Brain microvascular endothelial cell (primary cell): ENCODE results near the gene IMP3.

ENCODE experiments used
- DNase-seq: peaks from one replicate; pipeline ENCODE4 v3.0.0-alpha.2; 2020
- H3K27ac ChIP-seq: fragments of 250-450 bp; sonication (Bioruptor Pico); 2 replicates; pipeline ENCODE4 v1.5.1; 2020; ENCODE audit warnings: mild to moderate bottlenecking, moderate library complexity
- H3K27me3 ChIP-seq: fragments of 250-450 bp; sonication (Bioruptor Pico); replicated peaks from 2 replicates; pipeline ENCODE4 v1.5.1; 2020; ENCODE audit warnings: mild to moderate bottlenecking
- H3K36me3 ChIP-seq: fragments of 250-450 bp; sonication (Bioruptor Pico); replicated peaks from 2 replicates; pipeline ENCODE4 v1.5.1; 2020; ENCODE audit warnings: mild to moderate bottlenecking
- H3K4me3 ChIP-seq: 2 replicates; pipeline ENCODE4 v1.5.1; 2011; ENCODE audit warnings: low read depth, mild to moderate bottlenecking, control low read depth, low read length, moderate library complexity
- in situ Hi-C: cut with HindIII; loops from 2 replicates; pipeline ENCODE4 v1.10.0; 2017; ENCODE audit warnings: low sequenced_read_pairs, low pct_ligation_motif_present
- TF ChIP-seq, protein P1 (sequence below): IDR thresholded peaks from 2 replicates; pipeline ENCODE4 v1.5.1; 2011; ENCODE audit warnings: low read depth, mild to moderate bottlenecking, moderate library complexity, low read length, control low read depth, inconsistent platforms; ENCODE audit errors: missing control alignments

Gene IMP3

DNA sequence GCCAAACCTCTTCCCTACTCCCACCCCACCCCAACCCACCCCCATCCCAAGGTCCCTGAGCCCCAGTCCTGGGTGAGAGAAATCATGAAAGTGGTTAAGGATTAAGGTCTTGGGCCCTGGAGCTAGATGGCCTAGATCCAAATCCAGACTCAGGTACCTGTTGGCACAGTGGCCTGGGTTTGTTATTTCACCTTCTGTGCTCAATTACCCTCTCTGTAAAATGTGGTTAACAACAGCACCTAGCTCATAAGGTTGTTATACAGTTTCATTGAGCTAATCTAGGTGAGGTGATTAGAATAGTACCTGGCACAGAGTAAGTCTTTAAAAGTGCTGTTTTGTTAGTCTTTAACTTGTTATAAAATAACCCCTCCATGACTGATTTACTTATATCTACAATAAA lies 8.1 kb downstream of the IMP3 start:
- Histone ChIP-seq H3K27ac (no peak overlapping the region), H3K4me3 (no peak overlapping the region), H3K27me3 (no peaks in the 10 kb centered on the region), H3K36me3 (no peaks in the 10 kb centered on the region)
- TF ChIP-seq, protein P1, sequence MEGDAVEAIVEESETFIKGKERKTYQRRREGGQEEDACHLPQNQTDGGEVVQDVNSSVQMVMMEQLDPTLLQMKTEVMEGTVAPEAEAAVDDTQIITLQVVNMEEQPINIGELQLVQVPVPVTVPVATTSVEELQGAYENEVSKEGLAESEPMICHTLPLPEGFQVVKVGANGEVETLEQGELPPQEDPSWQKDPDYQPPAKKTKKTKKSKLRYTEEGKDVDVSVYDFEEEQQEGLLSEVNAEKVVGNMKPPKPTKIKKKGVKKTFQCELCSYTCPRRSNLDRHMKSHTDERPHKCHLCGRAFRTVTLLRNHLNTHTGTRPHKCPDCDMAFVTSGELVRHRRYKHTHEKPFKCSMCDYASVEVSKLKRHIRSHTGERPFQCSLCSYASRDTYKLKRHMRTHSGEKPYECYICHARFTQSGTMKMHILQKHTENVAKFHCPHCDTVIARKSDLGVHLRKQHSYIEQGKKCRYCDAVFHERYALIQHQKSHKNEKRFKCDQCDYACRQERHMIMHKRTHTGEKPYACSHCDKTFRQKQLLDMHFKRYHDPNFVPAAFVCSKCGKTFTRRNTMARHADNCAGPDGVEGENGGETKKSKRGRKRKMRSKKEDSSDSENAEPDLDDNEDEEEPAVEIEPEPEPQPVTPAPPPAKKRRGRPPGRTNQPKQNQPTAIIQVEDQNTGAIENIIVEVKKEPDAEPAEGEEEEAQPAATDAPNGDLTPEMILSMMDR, result no peak
- no peak for DNase-seq
- in situ Hi-C loops, result no loop called here

DNA sequence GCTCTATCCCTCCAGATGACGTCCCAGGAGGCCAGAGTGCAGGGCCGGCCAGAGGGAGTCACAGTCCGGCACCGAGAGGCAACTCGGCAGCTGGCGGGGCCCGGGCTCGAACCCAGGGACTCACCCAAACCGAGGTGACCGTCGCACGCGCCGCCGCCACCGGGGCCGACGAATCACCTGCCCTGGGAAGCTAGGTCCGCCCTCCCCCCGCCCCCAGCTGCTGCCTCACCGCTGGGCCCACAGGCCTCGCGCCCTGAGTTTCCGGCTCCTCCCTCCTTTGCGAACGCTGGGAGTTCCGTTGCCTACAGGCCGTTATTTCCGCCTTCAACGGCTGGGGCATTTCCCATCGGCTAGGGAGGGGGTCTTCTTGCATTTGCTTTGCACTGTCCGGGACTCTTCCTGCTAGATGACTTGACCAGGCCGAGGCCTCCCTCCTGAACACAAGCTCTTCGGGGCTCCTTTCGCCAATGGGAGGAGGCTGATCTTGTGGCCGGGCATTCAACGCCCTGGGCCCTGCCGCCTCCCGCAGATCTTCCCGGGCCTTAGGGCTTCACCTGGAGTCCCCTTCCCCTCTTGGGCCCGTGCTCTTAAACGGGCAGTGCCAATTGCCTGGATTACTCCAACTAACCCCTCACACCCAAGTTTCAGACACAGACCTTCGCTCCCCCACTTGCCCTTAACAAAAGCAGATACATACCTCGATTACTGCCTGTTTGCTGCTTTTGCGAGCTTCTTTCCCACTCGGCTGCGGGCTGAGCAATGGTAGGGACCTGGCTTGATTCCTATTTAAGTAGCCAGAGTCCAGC lies 14.3 kb downstream of the IMP3 start, which contains the start of gene SNUPN:
Gene SNUPN (minus strand): TSS at position 184 of the 806 bp plus-strand sequence. CDS start 4,674 bp downstream, outside the sequence.
- in situ Hi-C loops, result no loop called here
- H3K36me3 ChIP-seq, result no peaks in the 10 kb centered on the region
- peak; percentile 85 for DNase-seq
- TF ChIP-seq, protein P1, result no peak
- H3K4me3 ChIP-seq, result peak within 1 kb of the TSS; percentile 83
- no peaks in the 10 kb centered on the region for H3K27me3 ChIP-seq
- peak within 1 kb of the TSS; percentile 70 for H3K27ac ChIP-seq

DNA sequence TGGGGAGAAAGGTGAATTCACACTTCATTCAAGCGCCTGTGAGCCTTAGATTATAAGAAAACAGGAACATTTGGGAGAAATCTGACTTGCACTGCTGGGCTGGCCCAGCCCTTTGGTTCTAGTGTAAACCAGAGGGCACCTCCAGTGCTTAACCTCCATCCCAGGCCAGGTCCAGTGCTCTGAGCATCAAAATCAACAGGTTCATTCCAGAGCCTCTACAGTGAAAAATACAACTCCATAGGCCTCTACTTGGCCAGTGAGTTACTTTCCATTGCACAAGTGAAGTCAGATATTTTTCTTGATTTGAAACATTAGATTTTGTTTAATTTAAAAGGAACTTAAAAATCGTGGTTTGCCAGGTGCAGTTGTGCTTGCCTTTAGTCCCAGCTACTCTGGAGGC lies 17.5 kb downstream of the IMP3 start:
- TF ChIP-seq, protein P1, result no peak
- no peaks in the 10 kb centered on the region for H3K27me3 ChIP-seq
- no peak overlapping the region for H3K27ac ChIP-seq
- in situ Hi-C loops, result no loop called here
- H3K4me3 ChIP-seq, result no peak overlapping the region
- DNase-seq, result no peak
- H3K36me3 ChIP-seq, result peaks cover 22% of the 10 kb centered on the region

DNA sequence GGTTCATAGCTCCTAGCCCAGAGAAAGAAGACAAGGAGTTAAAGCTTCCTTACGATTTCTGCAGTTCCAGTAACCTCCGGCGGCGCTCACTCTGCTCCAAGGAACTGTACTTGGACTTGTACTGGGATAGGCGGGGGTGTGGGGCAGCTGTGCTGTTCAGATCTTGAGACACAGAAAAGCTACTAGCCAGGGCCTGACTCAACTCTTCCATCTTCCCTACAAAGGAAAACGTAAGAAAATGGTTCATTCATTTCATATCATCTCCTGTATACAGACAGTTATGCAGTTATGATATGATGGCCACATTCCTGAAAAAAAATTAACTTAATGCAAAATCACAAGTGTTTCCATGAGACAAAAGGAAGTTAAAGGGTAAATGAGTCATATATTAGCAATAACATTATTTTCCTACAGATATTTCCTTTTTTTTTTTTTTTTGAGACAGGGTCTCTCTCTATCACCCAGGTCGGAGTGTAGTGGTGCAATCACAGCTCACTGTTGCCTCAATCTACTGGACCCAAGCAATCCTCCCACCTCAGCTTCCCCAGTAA lies 19.1 kb downstream of the IMP3 start:
- H3K36me3 ChIP-seq, result peaks cover 37% of the 10 kb centered on the region
- peak; percentile 90 for DNase-seq
- peak overlapping the region; percentile 97 for H3K27ac ChIP-seq
- TF ChIP-seq, protein P1, result peak; percentile 53
- no peaks in the 10 kb centered on the region for H3K27me3 ChIP-seq
- in situ Hi-C loops, result no loop called here
- H3K4me3 ChIP-seq, result peak overlapping the region; percentile 36

DNA sequence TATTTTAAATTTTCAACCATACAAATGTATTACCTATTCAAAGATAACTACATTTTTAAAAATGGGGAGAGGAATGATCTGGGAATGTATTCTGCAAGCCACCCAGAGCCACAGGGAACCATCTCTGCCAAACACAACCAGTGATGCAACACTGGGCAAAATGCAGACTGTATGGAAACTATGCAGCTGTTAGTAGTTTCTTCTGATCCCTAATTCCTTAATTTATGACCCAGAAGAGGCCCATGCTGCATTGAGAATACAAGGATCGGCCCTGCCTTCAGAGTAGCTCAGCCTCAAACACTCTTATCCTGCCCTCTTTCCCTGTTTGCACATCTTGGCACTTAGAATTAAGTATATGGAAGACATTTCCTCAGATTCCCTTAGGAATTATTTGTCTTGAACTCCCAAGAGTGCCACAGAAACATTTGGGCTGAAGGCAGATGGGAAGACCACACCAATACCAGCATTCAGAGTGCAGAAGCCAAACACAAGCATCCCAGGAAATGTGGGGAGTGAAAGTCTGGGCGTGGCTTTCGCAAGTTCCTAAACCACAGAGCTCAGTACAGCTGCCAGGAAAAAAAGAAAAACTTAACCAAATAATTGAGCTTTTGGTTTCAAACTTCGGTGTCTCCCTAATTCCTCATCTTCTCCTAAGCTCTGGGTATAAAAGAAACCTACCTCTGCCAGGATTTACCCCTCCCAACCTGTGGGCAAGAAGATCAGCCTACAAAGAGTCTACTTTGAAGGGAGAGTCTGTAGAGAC lies 19.8 kb downstream of the IMP3 start:
- H3K4me3 ChIP-seq, result peak overlapping the region; percentile 36
- no peaks in the 10 kb centered on the region for H3K27me3 ChIP-seq
- peak; percentile 22 for DNase-seq
- H3K27ac ChIP-seq, result peak overlapping the region; percentile 97
- H3K36me3 ChIP-seq, result peaks cover 40% of the 10 kb centered on the region
- in situ Hi-C loops, result no loop called here
- TF ChIP-seq, protein P1, result no peak
